PC-3 (cell line): ENCODE data around the gene ATG2A.

ENCODE experiments used
- CTCF ChIP-seq: fragments of 300-600 bp; sonication (generic); conservative IDR thresholded peaks from 2 replicates; pipeline ENCODE4 v1.5.1; 2017; ENCODE audit warnings: antibody characterized with exemption, low read depth, mild to moderate bottlenecking, low read length
- EZH2 ChIP-seq: fragments of 300-600 bp; sonication (generic); IDR thresholded peaks from one replicate; pipeline ENCODE4 v1.6.1; 2017; ENCODE audit warnings: antibody characterized with exemption, mild to moderate bottlenecking, low read length; ENCODE audit not compliant: unreplicated experiment

- TF ChIP-seq CTCF (no peak), EZH2 (no peak)
Measured at GRCh38 chr11:64890522-64890939, 26.5 kb downstream of the ATG2A start.
